Measurements from ENCODE around the gene SEC23IP.
"Not testable (repeated sequence)": the region's sequence is repeated elsewhere in the genome, so short reads cannot be mapped to it uniquely, and the experiment has no call there.

The SEC23IP gene

GRCh38 chr10:119865699-119866240, 26.8 kb upstream of the SEC23IP start:
- H3K14ac ChIP-seq (ENCODE audit: low read length), result no peak overlapping the region
- WGBS (ENCODE audit: extremely low coverage, insufficient coverage, insufficient read length), result no CpG with 5 or more reads among the region's 6 CpGs

GRCh38 chr10:119867317-119867716, 25.2 kb upstream of the SEC23IP start:
- no peak overlapping the region for H4K91ac ChIP-seq (ENCODE audit: low read depth, low read length)
- H3K18ac ChIP-seq (ENCODE audit: low read length), result no peak overlapping the region
- no peaks in the 10 kb centered on the region for H3K27me3 ChIP-seq (ENCODE audit: insufficient read depth, low read length)
- no peaks in the 10 kb centered on the region for H3K9me3 ChIP-seq (ENCODE audit: insufficient read depth, low read depth, low read length)
- H4K8ac ChIP-seq (ENCODE audit: low read depth, low read length), result no peak overlapping the region
- H3K4me2 ChIP-seq (ENCODE audit: low read length), result no peak overlapping the region
- peaks cover 3% of the 10 kb centered on the region for H3K79me1 ChIP-seq (ENCODE audit: low read length)
- H3K9ac ChIP-seq (ENCODE audit: low read length), result no peak overlapping the region
- no peak overlapping the region for H2BK120ac ChIP-seq (ENCODE audit: insufficient read depth, low read length, poor library complexity)
- no peak overlapping the region for H2BK12ac ChIP-seq (ENCODE audit: low read length)
- no peak overlapping the region for H2AFZ ChIP-seq (ENCODE audit: insufficient read depth, low read length, poor library complexity)
- peak overlapping the region; percentile 93 for H3K4ac ChIP-seq (ENCODE audit: low read depth, low read length)
- H2BK5ac ChIP-seq (ENCODE audit: low read depth, low read length, poor library complexity), result no peak overlapping the region
- H3K27ac ChIP-seq (ENCODE audit: low read depth, low read length), result no peak overlapping the region
- no peak overlapping the region for H3K14ac ChIP-seq (ENCODE audit: low read length)
- H3K36me3 ChIP-seq (ENCODE audit: control insufficient read depth in 1 of 2, insufficient read depth in 2 of 2, low read length in 2 of 2), result no peaks in the 10 kb centered on the region
- DNase-seq, result no peak
- H2AK5ac ChIP-seq (ENCODE audit: low read length), result no peak overlapping the region
- no peak overlapping the region for H3K4me3 ChIP-seq (ENCODE audit: low read depth, low read length)
- no peak overlapping the region for H4K12ac ChIP-seq (ENCODE audit: low read depth, low read length)
- H3K4me1 ChIP-seq (ENCODE audit: control insufficient read depth in 1 of 2, insufficient read depth in 2 of 2, low read length in 2 of 2), result no peaks in the 10 kb centered on the region
- H3K23ac ChIP-seq (ENCODE audit: low read length), result no peak overlapping the region
- WGBS (ENCODE audit: extremely low coverage, insufficient coverage, insufficient read length), result no CpG with 5 or more reads among the region's 7 CpGs
- peaks cover 26% of the 10 kb centered on the region for H3K79me2 ChIP-seq (ENCODE audit: control insufficient read depth, insufficient read depth, low read length, poor library complexity)

More at GRCh38 chr10:119865699-119866240, 26.8 kb upstream of the SEC23IP start:
- Histone ChIP-seq H3K23ac (ENCODE audit: low read length) (no peak overlapping the region), H3K27ac (ENCODE audit: low read depth, low read length) (no peak overlapping the region), H3K4me1 (ENCODE audit: control insufficient read depth in 1 of 2, insufficient read depth in 2 of 2, low read length in 2 of 2) (no peaks in the 10 kb centered on the region), H3K4ac (ENCODE audit: low read depth, low read length) (peak overlapping the region; percentile 58), H2AK5ac (ENCODE audit: low read length) (no peak overlapping the region), H2BK120ac (ENCODE audit: insufficient read depth, low read length, poor library complexity) (no peak overlapping the region), H3K79me1 (ENCODE audit: low read length) (no peaks in the 10 kb centered on the region), H3K9ac (ENCODE audit: low read length) (no peak overlapping the region), H3K27me3 (ENCODE audit: insufficient read depth, low read length) (no peaks in the 10 kb centered on the region), H4K8ac (ENCODE audit: low read depth, low read length) (no peak overlapping the region), H4K12ac (ENCODE audit: low read depth, low read length) (no peak overlapping the region), H3K4me2 (ENCODE audit: low read length) (no peak overlapping the region), H3K18ac (ENCODE audit: low read length) (no peak overlapping the region), H4K91ac (ENCODE audit: low read depth, low read length) (no peak overlapping the region), H3K9me3 (ENCODE audit: insufficient read depth, low read depth, low read length) (no peaks in the 10 kb centered on the region), H2AFZ (ENCODE audit: insufficient read depth, low read length, poor library complexity) (no peak overlapping the region), H3K79me2 (ENCODE audit: control insufficient read depth, insufficient read depth, low read length, poor library complexity) (peaks cover 18% of the 10 kb centered on the region), H2BK12ac (ENCODE audit: low read length) (no peak overlapping the region), H3K36me3 (ENCODE audit: control insufficient read depth in 1 of 2, insufficient read depth in 2 of 2, low read length in 2 of 2) (no peaks in the 10 kb centered on the region), H2BK5ac (ENCODE audit: low read depth, low read length, poor library complexity) (no peak overlapping the region), H3K4me3 (ENCODE audit: low read depth, low read length) (no peak overlapping the region)
- peak; percentile 77 to 85 for DNase-seq

- not testable (repeated sequence) for H3K23ac ChIP-seq (ENCODE audit: low read length); H2BK5ac ChIP-seq (ENCODE audit: low read depth, low read length, poor library complexity)
- no CpG with 5 or more reads among the region's 4 CpGs for WGBS (ENCODE audit: extremely low coverage, insufficient coverage, insufficient read length)
Measured at GRCh38 chr10:119869398-119869797, 23.1 kb upstream of the SEC23IP start.

GRCh38 chr10:119871881-119872609, 20.5 kb upstream of the SEC23IP start:
- no peaks in the 10 kb centered on the region for H3K27me3 ChIP-seq (ENCODE audit: insufficient read depth, low read length)
- no peaks in the 10 kb centered on the region for H3K4me1 ChIP-seq (ENCODE audit: control insufficient read depth in 1 of 2, insufficient read depth in 2 of 2, low read length in 2 of 2)
- H3K36me3 ChIP-seq (ENCODE audit: control insufficient read depth in 1 of 2, insufficient read depth in 2 of 2, low read length in 2 of 2), result no peaks in the 10 kb centered on the region
- peak overlapping the region; percentile 85 for H3K18ac ChIP-seq (ENCODE audit: low read length)
- peak overlapping the region; percentile 94 for H3K9ac ChIP-seq (ENCODE audit: low read length)
- no peaks in the 10 kb centered on the region for H3K9me3 ChIP-seq (ENCODE audit: insufficient read depth, low read depth, low read length)
- peak overlapping the region; percentile 89 for H2BK5ac ChIP-seq (ENCODE audit: low read depth, low read length, poor library complexity)
- no peak overlapping the region for H2BK12ac ChIP-seq (ENCODE audit: low read length)
- peaks cover 27% of the 10 kb centered on the region for H3K79me2 ChIP-seq (ENCODE audit: control insufficient read depth, insufficient read depth, low read length, poor library complexity)
- H4K8ac ChIP-seq (ENCODE audit: low read depth, low read length), result peak overlapping the region; percentile 72
- peak overlapping the region; percentile 85 for H3K14ac ChIP-seq (ENCODE audit: low read length)
- peak overlapping the region; percentile 67 for H2BK120ac ChIP-seq (ENCODE audit: insufficient read depth, low read length, poor library complexity)
- H3K27ac ChIP-seq (ENCODE audit: low read depth, low read length), result peak overlapping the region; percentile 79
- peak; percentile 46 to 72 for DNase-seq
- peak overlapping the region; percentile 97 for H3K4ac ChIP-seq (ENCODE audit: low read depth, low read length)
- H3K79me1 ChIP-seq (ENCODE audit: low read length), result peaks cover 11% of the 10 kb centered on the region
- WGBS (ENCODE audit: extremely low coverage, insufficient coverage, insufficient read length), result no CpG with 5 or more reads among the region's 56 CpGs
- H4K91ac ChIP-seq (ENCODE audit: low read depth, low read length), result peak overlapping the region; percentile 95
- peak overlapping the region; percentile 100 for H3K4me2 ChIP-seq (ENCODE audit: low read length)
- peak overlapping the region; percentile 14 for H4K12ac ChIP-seq (ENCODE audit: low read depth, low read length)
- peak overlapping the region; percentile 76 for H2AFZ ChIP-seq (ENCODE audit: insufficient read depth, low read length, poor library complexity)
- H2AK5ac ChIP-seq (ENCODE audit: low read length), result peak overlapping the region; percentile 36
- H3K23ac ChIP-seq (ENCODE audit: low read length), result no peak overlapping the region
- H3K4me3 ChIP-seq (ENCODE audit: low read depth, low read length), result peak overlapping the region; percentile 89

More at GRCh38 chr10:119869398-119869797, 23.1 kb upstream of the SEC23IP start:
- DNase-seq; H4K91ac ChIP-seq (ENCODE audit: low read depth, low read length); H3K4me2 ChIP-seq (ENCODE audit: low read length); H2AK5ac ChIP-seq (ENCODE audit: low read length); H3K27me3 ChIP-seq (ENCODE audit: insufficient read depth, low read length); H2AFZ ChIP-seq (ENCODE audit: insufficient read depth, low read length, poor library complexity); H4K12ac ChIP-seq (ENCODE audit: low read depth, low read length); H2BK120ac ChIP-seq (ENCODE audit: insufficient read depth, low read length, poor library complexity); H3K14ac ChIP-seq (ENCODE audit: low read length); H3K18ac ChIP-seq (ENCODE audit: low read length); H4K8ac ChIP-seq (ENCODE audit: low read depth, low read length); H3K4me3 ChIP-seq (ENCODE audit: low read depth, low read length); H3K4me1 ChIP-seq (ENCODE audit: control insufficient read depth in 1 of 2, insufficient read depth in 2 of 2, low read length in 2 of 2); H3K36me3 ChIP-seq (ENCODE audit: control insufficient read depth in 1 of 2, insufficient read depth in 2 of 2, low read length in 2 of 2); H3K27ac ChIP-seq (ENCODE audit: low read depth, low read length); H2BK12ac ChIP-seq (ENCODE audit: low read length); H3K9ac ChIP-seq (ENCODE audit: low read length); H3K9me3 ChIP-seq (ENCODE audit: insufficient read depth, low read depth, low read length): not testable (repeated sequence)
- H3K79me2 ChIP-seq (ENCODE audit: control insufficient read depth, insufficient read depth, low read length, poor library complexity), result peaks cover 33% of the 10 kb centered on the region
- peaks cover 11% of the 10 kb centered on the region for H3K79me1 ChIP-seq (ENCODE audit: low read length)
- H3K4ac ChIP-seq (ENCODE audit: low read depth, low read length), result peak overlapping the region; percentile 64

Data from trophoblast cell (in vitro differentiated cells and primary cell).